Panc1 (cell line): ENCODE data around the gene PEX16. TPM values are rescaled to one million over a fixed set of nuclear protein-coding genes. Genes with fewer than 3 reads are reported as not detected.

Source experiments
- ATAC-seq: fragments of 200-7000 bp; cut with Tn5 transposase; 2 replicates; pipeline ENCODE4 v1.9.1; 2020; ENCODE audit warnings: mild to moderate bottlenecking, moderate library complexity
- BruUV-seq: library from RNA; stranded (reverse); fragments of 400-500 nt; replicated peaks from 2 replicates; lab custom pipeline; 2021; lab: Mats Ljungman, UMichigan
- CTCF ChIA-PET: fragments of 300-600 bp; sonication (Branson Sonifier 250); formaldehyde crosslinking; loops from one replicate; lab custom pipeline; 2022; ENCODE audit warnings: antibody characterized with exemption; lab: Charles Lee
- POLR2A ChIA-PET: fragments of 300-600 bp; sonication (Branson Sonifier 250); formaldehyde crosslinking; loops from one replicate; lab custom pipeline; 2022; ENCODE audit warnings: antibody characterized with exemption; lab: Charles Lee
- DNase-seq: peaks from one replicate; pipeline ENCODE4 v3.0.0-alpha.2; 2010; ENCODE audit warnings: low read depth, low spot score
- H3K27ac ChIP-seq: 2 replicates; pipeline ENCODE4 v1.5.1; 2011; ENCODE audit warnings: mild to moderate bottlenecking, low read length, inconsistent platforms
- H3K27me3 ChIP-seq: fragments of 200-500 bp; sonication (Bioruptor generic); 2 replicates; pipeline ENCODE4 v1.6.0; 2014; ENCODE audit warnings: low read length, inconsistent platforms; ENCODE audit not compliant: control insufficient read depth, insufficient read depth
- H3K36me3 ChIP-seq: fragments of 200-500 bp; sonication (Bioruptor generic); 2 replicates; pipeline ENCODE4 v1.5.1; 2014; ENCODE audit warnings: inconsistent platforms, mild to moderate bottlenecking, low read length, moderate library complexity; ENCODE audit not compliant: control insufficient read depth, insufficient read depth
- H3K4me1 ChIP-seq: 2 replicates; pipeline ENCODE4 v1.5.1; 2011; ENCODE audit warnings: inconsistent platforms, mild to moderate bottlenecking, low read length, moderate library complexity; ENCODE audit not compliant: control insufficient read depth, insufficient read depth
- H3K4me3 ChIP-seq, 2 experiments: 2 replicates each; pipeline ENCODE4 v1.5.1; 2011 to 2012; ENCODE audit warnings: low read depth in 2 of 2, low read length in 2 of 2, mild to moderate bottlenecking in 2 of 2, inconsistent platforms in 1 of 2, moderate library complexity in 1 of 2
- H3K9me3 ChIP-seq: fragments of 200-500 bp; sonication (Bioruptor generic); 2 replicates; pipeline ENCODE4 v1.5.1; 2014; ENCODE audit warnings: low read depth, mild to moderate bottlenecking, inconsistent platforms, low read length, moderate library complexity; ENCODE audit not compliant: control insufficient read depth, insufficient read depth
- POLR2AphosphoS5 ChIP-seq: IDR thresholded peaks from 2 replicates; pipeline ENCODE4 v1.6.1; 2012; ENCODE audit warnings: mild to moderate bottlenecking, low read depth, low read length, moderate library complexity
- REST ChIP-seq, 2 experiments: IDR thresholded peaks; 2 replicates each; pipeline ENCODE4 v1.6.1; 2011 to 2012; ENCODE audit warnings: low read depth in 2 of 2, control low read depth in 1 of 2, low read length in 1 of 2, mild to moderate bottlenecking in 1 of 2, moderate library complexity in 1 of 2; ENCODE audit not compliant: insufficient read depth in 1 of 2
- SIN3A ChIP-seq: IDR thresholded peaks from 2 replicates; pipeline ENCODE4 v1.6.1; 2012; ENCODE audit warnings: low read depth, mild to moderate bottlenecking, low read length, moderate library complexity, borderline replicate concordance; ENCODE audit not compliant: insufficient read depth
- TCF7L2 ChIP-seq: IDR thresholded peaks from 2 replicates; pipeline ENCODE4 v1.6.1; 2011; ENCODE audit warnings: mild to moderate bottlenecking, low read depth, low read length, inconsistent platforms
- in situ Hi-C: cut with HindIII; loops from 2 replicates; pipeline ENCODE4 v1.10.0; 2016; ENCODE audit warnings: low sequenced_read_pairs, low pct_unique_long_range_greater_than_20kb
- intact Hi-C: fragments of 100-400 bp; cut with micrococcal nuclease; formaldehyde crosslinking; loops from one replicate; pipeline ENCODE4 v1.10.0; 2022; ENCODE audit not compliant: unreplicated experiment
- total RNA-seq: library from RNA; stranded (reverse); gene quantifications from one replicate; pipeline ENCODE4 v1.2.1, GENCODE V29; 2021; ENCODE audit not compliant: unreplicated experiment
- TF ChIP-seq, protein P1 (sequence below): fragments of 450-650 bp; IDR thresholded peaks from 2 replicates; pipeline ENCODE4 v1.5.1; 2017; ENCODE audit warnings: mild to moderate bottlenecking

PEX16 gene
- total RNA-seq, 1 experiment from 2014 or later = 37.5 TPM

DNA sequence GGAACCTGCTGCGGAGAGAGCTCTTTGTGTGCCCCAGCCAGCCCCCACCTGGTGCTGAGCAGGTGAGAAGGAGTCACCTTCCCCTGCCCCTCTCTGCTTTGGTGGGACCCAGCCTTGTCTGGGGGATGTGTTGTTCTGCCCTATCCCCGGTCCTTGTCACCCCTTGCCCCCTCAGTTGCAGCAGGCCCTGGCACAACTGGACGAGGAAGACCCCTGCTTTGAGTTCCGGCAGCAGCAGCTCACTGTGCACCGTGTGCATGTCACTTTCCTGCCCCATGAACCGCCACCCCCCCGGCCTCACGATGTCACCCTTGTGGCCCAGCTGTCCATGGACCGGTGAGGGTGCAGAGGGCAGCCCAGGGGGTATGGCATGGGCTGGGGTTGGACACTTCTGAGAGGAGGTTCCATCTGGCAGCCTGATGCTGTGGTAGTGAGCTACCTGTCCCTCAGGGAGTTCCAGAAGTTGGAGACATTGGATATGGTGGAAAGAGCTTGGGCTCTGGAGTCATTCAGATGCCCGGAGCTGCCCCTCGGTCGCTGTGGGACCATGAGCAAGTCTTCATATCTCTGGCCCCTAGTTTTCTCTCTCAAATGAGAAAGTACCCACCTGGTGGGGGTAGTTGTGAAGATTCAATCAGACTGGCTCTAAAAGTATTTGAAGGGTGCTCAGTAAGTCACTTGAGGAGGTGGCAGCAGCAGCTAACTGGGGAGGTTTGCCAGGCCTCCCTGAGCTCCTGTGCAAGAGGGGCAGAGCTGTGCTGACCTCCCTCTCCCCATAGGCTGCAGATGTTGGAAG lies 9.1 kb upstream of the PEX16 start:
- no TSS peak for BruUV-seq
- intact Hi-C loops = no loop called here
- ChIA-PET CTCF (no interaction called here), POLR2A (no interaction called here)
- in situ Hi-C loops = no loop called here
- ATAC-seq (no peak), DNase-seq (no peak)
- TF ChIP-seq TCF7L2 (no peak), REST (IDR thresholded peaks at IDR 0.05; ENCODE audit: insufficient read depth in 1 of 2, low read depth in 2 of 2, low read length in 1 of 2) (no peak), POLR2AphosphoS5 (no peak), SIN3A (no peak)
- TF ChIP-seq, protein P1, sequence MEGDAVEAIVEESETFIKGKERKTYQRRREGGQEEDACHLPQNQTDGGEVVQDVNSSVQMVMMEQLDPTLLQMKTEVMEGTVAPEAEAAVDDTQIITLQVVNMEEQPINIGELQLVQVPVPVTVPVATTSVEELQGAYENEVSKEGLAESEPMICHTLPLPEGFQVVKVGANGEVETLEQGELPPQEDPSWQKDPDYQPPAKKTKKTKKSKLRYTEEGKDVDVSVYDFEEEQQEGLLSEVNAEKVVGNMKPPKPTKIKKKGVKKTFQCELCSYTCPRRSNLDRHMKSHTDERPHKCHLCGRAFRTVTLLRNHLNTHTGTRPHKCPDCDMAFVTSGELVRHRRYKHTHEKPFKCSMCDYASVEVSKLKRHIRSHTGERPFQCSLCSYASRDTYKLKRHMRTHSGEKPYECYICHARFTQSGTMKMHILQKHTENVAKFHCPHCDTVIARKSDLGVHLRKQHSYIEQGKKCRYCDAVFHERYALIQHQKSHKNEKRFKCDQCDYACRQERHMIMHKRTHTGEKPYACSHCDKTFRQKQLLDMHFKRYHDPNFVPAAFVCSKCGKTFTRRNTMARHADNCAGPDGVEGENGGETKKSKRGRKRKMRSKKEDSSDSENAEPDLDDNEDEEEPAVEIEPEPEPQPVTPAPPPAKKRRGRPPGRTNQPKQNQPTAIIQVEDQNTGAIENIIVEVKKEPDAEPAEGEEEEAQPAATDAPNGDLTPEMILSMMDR = no peak
- Histone ChIP-seq H3K27me3 (no peaks in the 10 kb centered on the region; the same call in 1 of the 2 replicates), H3K4me3 (no peak overlapping the region), H3K9me3 (no peaks in the 10 kb centered on the region), H3K4me1 (no peaks in the 10 kb centered on the region), H3K36me3 (peaks cover 3% of the 10 kb centered on the region; the same call in 1 of the 2 replicates), H3K27ac (no peak overlapping the region)

GRCh38 chr11:45926001-45926401 lies 8.3 kb upstream of the PEX16 start:
- in situ Hi-C loops (no loop called here), intact Hi-C loops (no loop called here)
- Histone ChIP-seq H3K36me3 (peaks cover 3% of the 10 kb centered on the region; the same call in 1 of the 2 replicates), H3K27ac (no peak overlapping the region), H3K4me3 (no peak overlapping the region), H3K9me3 (no peaks in the 10 kb centered on the region), H3K27me3 (no peaks in the 10 kb centered on the region; the same call in 1 of the 2 replicates), H3K4me1 (no peaks in the 10 kb centered on the region)
- ChIA-PET CTCF (no interaction called here), POLR2A (no interaction called here)
- ATAC-seq (no peak), DNase-seq (no peak)
- TF ChIP-seq TCF7L2 (no peak), POLR2AphosphoS5 (no peak), SIN3A (no peak), REST (IDR thresholded peaks at IDR 0.05; ENCODE audit: insufficient read depth in 1 of 2, low read depth in 2 of 2, low read length in 1 of 2) (no peak)
- TF ChIP-seq, protein P1 = no peak
- no TSS peak for BruUV-seq
